ENCODE data around the gene RPGRIP1L. TPM values are rescaled to one million over a fixed set of nuclear protein-coding genes. Genes with fewer than 3 reads are reported as not detected.

RPGRIP1L gene
- total and polyA plus RNA-seq, 2 of the 8 experiments (the other 6 are each of a cell fraction or from before 2014, with no cell fraction given), result 4.0 to 13.7 TPM

DNA sequence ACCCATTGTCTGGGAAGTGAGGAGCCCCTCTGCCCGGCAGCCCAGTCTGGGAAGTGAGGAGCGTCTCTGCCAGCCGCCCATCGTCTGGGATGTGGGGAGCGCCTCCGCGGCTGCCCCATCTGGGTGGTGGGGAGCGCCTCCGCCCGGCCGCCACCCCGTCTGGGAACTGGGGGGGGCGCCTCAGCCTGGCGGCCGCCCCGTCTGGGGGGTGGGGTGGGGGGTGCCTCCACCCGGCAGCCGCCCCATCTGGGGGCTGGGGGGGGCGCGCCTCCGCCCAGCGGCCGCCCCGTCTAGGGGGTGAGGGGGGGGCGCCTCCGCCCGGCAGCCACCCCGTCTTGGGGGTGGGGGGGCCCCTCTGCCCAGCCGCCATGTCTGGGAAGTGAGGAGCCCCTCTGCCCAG is 78.4 kb downstream of the RPGRIP1L start:
- no peak overlapping the region for H2BK15ac ChIP-seq (ENCODE audit: low read length)
- no CpG with 5 or more reads among the region's 29 CpGs for WGBS, 2 experiments (ENCODE audit: extremely low coverage in 1 of 2, insufficient coverage in 1 of 2, insufficient read length in 1 of 2, insufficient replicate concordance in 2 of 2, low coverage in 1 of 2, low lambda C conversion rate in 2 of 2, missing lambda C conversion rate in 1 of 2)
- no peak overlapping the region for H2BK120ac ChIP-seq (replicated peaks; ENCODE audit: low read depth, low read length)
- H4K8ac ChIP-seq (ENCODE audit: extremely low read depth, insufficient read depth, low read length), result no peak overlapping the region
- no peaks in the 10 kb centered on the region for H3K36me3 ChIP-seq (ENCODE audit: control insufficient read depth in 2 of 4, insufficient read depth in 4 of 4, low read length in 3 of 4)
- no peak overlapping the region for H3K18ac ChIP-seq (ENCODE audit: extremely low read depth, low read length)
- no peak overlapping the region for H3K23ac ChIP-seq (ENCODE audit: insufficient read length)
- H3K56ac ChIP-seq (replicated peaks; ENCODE audit: insufficient read length, low read depth, low read length), result no peak overlapping the region
- H4K20me1 ChIP-seq (replicated peaks in 1 of 2; ENCODE audit: control insufficient read depth in 1 of 2, insufficient read depth in 2 of 2, low read length in 2 of 2), result no peaks in the 10 kb centered on the region
- FAIRE-seq (no peak), DNase-seq (ENCODE audit: low read depth in 1 of 2, low spot score in 2 of 2) (no peak)
- H4K91ac ChIP-seq (replicated peaks; ENCODE audit: insufficient read length, low read length), result no peak overlapping the region
- H3K9me3 ChIP-seq (ENCODE audit: insufficient read depth in 2 of 2, low read depth in 1 of 2, low read length in 1 of 2), result peaks cover 0 to 9% of the 10 kb centered on the region in 2 experiments; a peak in 1 of 4 replicates
- POLR2A ChIA-PET (ENCODE audit: partially characterized antibody), result no interaction called here
- H2BK5ac ChIP-seq (ENCODE audit: low read depth, low read length), result no peak overlapping the region
- no peaks in the 10 kb centered on the region for H3K79me1 ChIP-seq (ENCODE audit: low read depth, low read length)
- no peak overlapping the region for H3K4me3 ChIP-seq (ENCODE audit: extremely low read depth in 1 of 4, insufficient read depth in 2 of 4, low read depth in 3 of 4, low read length in 4 of 4)
- no peak overlapping the region for H3K4ac ChIP-seq (replicated peaks; ENCODE audit: insufficient read length, low read depth, low read length)
- CTCF ChIA-PET (ENCODE audit: partially characterized antibody), result no interaction called here
- no peak overlapping the region for H4K5ac ChIP-seq (ENCODE audit: insufficient read length, low read depth, low read length)
- H3K79me2 ChIP-seq (ENCODE audit: control insufficient read depth in 1 of 2, insufficient read depth in 2 of 2, low read length in 2 of 2), result no peaks in the 10 kb centered on the region
- H3K9ac ChIP-seq (replicated peaks in 1 of 4; ENCODE audit: extremely low read depth in 1 of 4, low read depth in 3 of 4, low read length in 3 of 4), result no peak overlapping the region
- H2AK5ac ChIP-seq (ENCODE audit: low read depth, low read length), result no peak overlapping the region
- H3K23me2 ChIP-seq (ENCODE audit: low read depth, low read length), result no peaks in the 10 kb centered on the region; the same call in 1 of the 2 replicates
- no peaks in the 10 kb centered on the region for H3K4me1 ChIP-seq (replicated peaks in 1 of 4; ENCODE audit: control insufficient read depth in 3 of 4, insufficient read depth in 4 of 4, low read length in 3 of 4)
- no peak overlapping the region for H3K27ac ChIP-seq (ENCODE audit: low read depth, low read length)
- no peaks in the 10 kb centered on the region for H3K27me3 ChIP-seq (replicated peaks in 1 of 4; ENCODE audit: control insufficient read depth in 3 of 4, extremely low read depth in 1 of 4, insufficient read depth in 3 of 4, low read length in 3 of 4)
- H2BK12ac ChIP-seq (ENCODE audit: low read depth, low read length), result no peak overlapping the region
- H3K14ac ChIP-seq (ENCODE audit: insufficient read length), result no peak overlapping the region
- H3K4me2 ChIP-seq (ENCODE audit: insufficient read depth in 1 of 2, low read depth in 2 of 2, low read length in 2 of 2), result no peak overlapping the region
- no peak overlapping the region for H2BK20ac ChIP-seq (ENCODE audit: low read length)
- no peak overlapping the region for H2AFZ ChIP-seq (ENCODE audit: low read length)
- TF ChIP-seq GTF2F1 (IDR thresholded peaks at IDR 0.05; ENCODE audit: borderline replicate concordance, low read depth, low read length) (no peak), SIRT6 (IDR thresholded peaks at IDR 0.05; ENCODE audit: low read length) (no peak), ZNF274 (IDR thresholded peaks at IDR 0.05; ENCODE audit: borderline replicate concordance, extremely low read depth, low read length) (no peak), TAF1 (IDR thresholded peaks at IDR 0.05; ENCODE audit: low read depth, low read length) (no peak), SIX5 (IDR thresholded peaks at IDR 0.05; ENCODE audit: low read depth, low read length) (no peak), FOSL1 (IDR thresholded peaks at IDR 0.05; ENCODE audit: insufficient read depth, low read depth, low read length) (no peak), SP1 (IDR thresholded peaks at IDR 0.05; ENCODE audit: low read depth, low read length) (no peak), CBX5 (IDR thresholded peaks at IDR 0.05; ENCODE audit: low read depth, low read length) (no peak), TAF7 (optimal IDR thresholded peaks at IDR 0.05; ENCODE audit: borderline replicate concordance, low read depth, low read length) (no peak), SUZ12 (IDR thresholded peaks at IDR 0.05; ENCODE audit: low read length) (no peak), ASH2L (IDR thresholded peaks at IDR 0.05; ENCODE audit: low read length) (no peak), SP2 (IDR thresholded peaks at IDR 0.05; ENCODE audit: low read length) (no peak), JUN (IDR thresholded peaks at IDR 0.05; ENCODE audit: low read depth, low read length) (no peak)

All from H1 (cell line).